DND-41 (cell line): ENCODE measurements around the gene PCDHGA1.

ENCODE experiments used
- EZH2 ChIP-seq: IDR thresholded peaks from 3 replicates; pipeline ENCODE4 v1.6.1; 2012; ENCODE audit warnings: borderline replicate concordance, low read depth, mild to moderate bottlenecking, moderate library complexity, low read length, inconsistent platforms; ENCODE audit not compliant: severe bottlenecking
- TF ChIP-seq, protein P1 (sequence below): IDR thresholded peaks from 2 replicates; pipeline ENCODE4 v1.5.1; 2012; ENCODE audit warnings: borderline replicate concordance, low read length, moderate library complexity, mild to moderate bottlenecking; ENCODE audit not compliant: poor library complexity, severe bottlenecking; ENCODE audit errors: extremely low read depth

GRCh38 chr5:141507387-141508091 lies 177.2 kb downstream of the PCDHGA1 start:
- TF ChIP-seq, protein P1, sequence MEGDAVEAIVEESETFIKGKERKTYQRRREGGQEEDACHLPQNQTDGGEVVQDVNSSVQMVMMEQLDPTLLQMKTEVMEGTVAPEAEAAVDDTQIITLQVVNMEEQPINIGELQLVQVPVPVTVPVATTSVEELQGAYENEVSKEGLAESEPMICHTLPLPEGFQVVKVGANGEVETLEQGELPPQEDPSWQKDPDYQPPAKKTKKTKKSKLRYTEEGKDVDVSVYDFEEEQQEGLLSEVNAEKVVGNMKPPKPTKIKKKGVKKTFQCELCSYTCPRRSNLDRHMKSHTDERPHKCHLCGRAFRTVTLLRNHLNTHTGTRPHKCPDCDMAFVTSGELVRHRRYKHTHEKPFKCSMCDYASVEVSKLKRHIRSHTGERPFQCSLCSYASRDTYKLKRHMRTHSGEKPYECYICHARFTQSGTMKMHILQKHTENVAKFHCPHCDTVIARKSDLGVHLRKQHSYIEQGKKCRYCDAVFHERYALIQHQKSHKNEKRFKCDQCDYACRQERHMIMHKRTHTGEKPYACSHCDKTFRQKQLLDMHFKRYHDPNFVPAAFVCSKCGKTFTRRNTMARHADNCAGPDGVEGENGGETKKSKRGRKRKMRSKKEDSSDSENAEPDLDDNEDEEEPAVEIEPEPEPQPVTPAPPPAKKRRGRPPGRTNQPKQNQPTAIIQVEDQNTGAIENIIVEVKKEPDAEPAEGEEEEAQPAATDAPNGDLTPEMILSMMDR, result no peak
- TF ChIP-seq EZH2, result no peak
